Stimulated activated CD8-positive, alpha-beta memory T cell treated with anti-CD3 and anti-CD28 coated beads, Interleukin-7, amount 100 ng/mL, for 24 hours (primary cell): ENCODE data around the gene SLC66A2.
"Not testable (repeated sequence)": the region's sequence is repeated elsewhere in the genome, so short reads cannot be mapped to it uniquely, and the experiment has no call there.

Source experiments
- DNase-seq: peaks from one replicate; pipeline ENCODE4 v3.0.0-alpha.2; 2020; ENCODE audit warnings: low read depth

The SLC66A2 gene

GRCh38 chr18:79878246-79878645 lies 73.2 kb downstream of the SLC66A2 start:
- DNase-seq: not testable (repeated sequence)

GRCh38 chr18:79877163-79878091 lies 74.0 kb downstream of the SLC66A2 start:
- DNase-seq: no peak

- DNase-seq: no peak
Measured at GRCh38 chr18:79876497-79876896, 75.0 kb downstream of the SLC66A2 start.

GRCh38 chr18:79875931-79876461 lies 75.5 kb downstream of the SLC66A2 start:
- DNase-seq: no peak

GRCh38 chr18:79875531-79875919 lies 75.9 kb downstream of the SLC66A2 start:
- DNase-seq: no peak

- no peak for DNase-seq
Measured at GRCh38 chr18:79874553-79875530, 76.6 kb downstream of the SLC66A2 start.

- no peak for DNase-seq
Measured at GRCh38 chr18:79873449-79874110, 77.9 kb downstream of the SLC66A2 start.

- DNase-seq: no peak
Measured at GRCh38 chr18:79872527-79873444, 78.7 kb downstream of the SLC66A2 start.

- no peak for DNase-seq
Measured at GRCh38 chr18:79871481-79872091, 79.9 kb downstream of the SLC66A2 start.

GRCh38 chr18:79871026-79871390 lies 80.4 kb downstream of the SLC66A2 start:
- no peak for DNase-seq

- DNase-seq: no peak
Measured at GRCh38 chr18:79870301-79871025, 81.0 kb downstream of the SLC66A2 start.

GRCh38 chr18:79869591-79870300 lies 81.7 kb downstream of the SLC66A2 start:
- DNase-seq: no peak

- DNase-seq: no peak
Measured at GRCh38 chr18:79868811-79869541, 82.5 kb downstream of the SLC66A2 start.

GRCh38 chr18:79868168-79868784 lies 83.2 kb downstream of the SLC66A2 start:
- DNase-seq: no peak

GRCh38 chr18:79867666-79868065 lies 83.8 kb downstream of the SLC66A2 start:
- no peak for DNase-seq

GRCh38 chr18:79866889-79867574 lies 84.4 kb downstream of the SLC66A2 start:
- DNase-seq: no peak

- not testable (repeated sequence) for DNase-seq
Measured at GRCh38 chr18:79865951-79866350, 85.5 kb downstream of the SLC66A2 start.
